Heart left ventricle (tissue), 13 donors: Measurements from ENCODE around the gene UNC45A.

Experiments
- CTCF ChIP-seq, 12 donors: fragments of 200-600 bp; sonication (generic) in 4 of 12; IDR thresholded peaks; one replicate each; pipeline versions ENCODE4 v1.5.0 to v1.8.0; 2018 to 2022; ENCODE audit warnings: antibody characterized with exemption in 12 of 12, mild to moderate bottlenecking in 5 of 12
- POLR2A ChIP-seq, 2 donors: fragments of 450-650 bp; IDR thresholded peaks; one replicate each; pipeline ENCODE4 v1.6.1; 2017; ENCODE audit warnings: antibody characterized with exemption in 2 of 2, mild to moderate bottlenecking in 2 of 2, moderate library complexity in 2 of 2
- donor health status: ischemic (EF 13 %, LVEDD 7.1; RV severe dilation, severe dysfunction).
- donor health status: DM: no; HTN: yes; CAD: no.
- donor health status: DM: no; HTN: no; CAD: no.
- donor health status: ischemic (EF 25% LVEDD 6.9; RV normal size, moderate dysfunction).
- donor health status: ischemic (EF 25% LVEDD 5.7; RV mildly dilated, moderate dysfunction).
- donor health status: ischemic (EF 35%, LVEDD 5.7; RV mildly dilated, moderate dysfunction).
- donor health status: nonischemic (EF 11% LVEDD 7.7; RV severe dilation, severe dysfunction).
- donor health status: DM: yes; HTN: yes; CAD: no.
- donor health status: PGD.
- donor health status: ischemic (EF 29% LVEDD 5.4; RV normal size, mild dysfunction).
- donor health status: nonischemic (EF 23%, LVEDD 6.1; RV moderate dilation, normal function).

GRCh38 chr15:90930861-90931574 lies 4.1 kb upstream of the UNC45A start:
- no peak for TF ChIP-seq CTCF (IDR thresholded peaks at IDR 0.05)
- no peak for TF ChIP-seq POLR2A (IDR thresholded peaks at IDR 0.05)
